ENCODE results near the gene SAA2.
"Not testable (repeated sequence)": the region's sequence is repeated elsewhere in the genome, so short reads cannot be mapped to it uniquely, and the experiment has no call there.

SAA2 gene

DNA sequence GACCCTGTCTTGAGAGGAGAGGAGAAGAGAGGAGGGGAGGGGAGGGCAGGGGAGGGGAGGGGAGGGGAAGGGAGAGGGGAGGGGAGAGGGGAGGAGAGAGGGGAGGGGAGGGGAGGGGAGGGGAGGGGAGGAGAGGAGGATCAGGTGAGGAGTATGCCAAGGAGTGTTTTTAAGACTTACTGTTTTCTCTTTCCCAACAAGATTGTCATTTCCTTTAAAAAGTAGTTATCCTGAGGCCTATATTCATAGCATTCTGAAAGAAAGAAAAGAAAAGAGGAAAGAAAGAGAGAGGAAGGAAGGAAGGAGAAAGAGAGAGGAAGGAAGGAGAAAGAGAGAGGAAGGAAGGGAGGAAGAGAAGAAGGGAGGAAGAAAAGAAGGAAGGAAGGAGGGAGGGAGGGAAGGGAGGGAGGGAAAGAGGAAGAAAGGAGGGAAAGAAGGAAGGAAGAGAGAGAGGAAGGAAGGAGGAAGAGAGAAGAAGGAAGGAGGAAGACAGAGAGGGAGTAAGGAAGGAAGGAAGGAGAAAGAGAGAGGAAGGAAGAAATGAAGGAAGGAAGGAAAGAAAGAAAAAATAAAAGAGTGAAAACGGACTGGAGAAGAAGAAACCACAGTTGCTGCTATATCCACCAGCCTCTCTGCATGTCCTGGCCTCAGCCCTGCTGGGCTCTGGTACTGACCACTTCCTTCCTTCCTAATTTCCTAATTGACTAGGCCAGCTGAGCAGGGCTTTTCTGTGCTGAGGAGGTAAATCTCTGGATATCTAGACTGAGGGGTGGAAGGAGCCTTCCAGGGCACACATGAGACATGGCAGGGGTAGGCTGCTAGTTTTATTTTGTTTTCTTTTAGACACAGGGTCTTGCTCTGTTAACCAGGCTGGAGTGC lies 16.4 kb upstream of the SAA2 start:
- H3K9me3 Mint-ChIP-seq, result no peaks in the 10 kb centered on the region
- H3K4me1 Mint-ChIP-seq (ENCODE audit: low read depth in 2 of 2), result peaks cover 6 to 12% of the 10 kb centered on the region in 2 donors
- H3K27me3 Mint-ChIP-seq, result no peaks in the 10 kb centered on the region
- no peak overlapping the region for H3K4me3 Mint-ChIP-seq
- H3K27ac Mint-ChIP-seq, result peak overlapping the region in 1 of 2 donors; percentile 32
- DNase-seq, result no peak
- ATAC-seq (replicated peaks), result no peak
- no peaks in the 10 kb centered on the region for H3K36me3 Mint-ChIP-seq (ENCODE audit: insufficient read depth)

DNA sequence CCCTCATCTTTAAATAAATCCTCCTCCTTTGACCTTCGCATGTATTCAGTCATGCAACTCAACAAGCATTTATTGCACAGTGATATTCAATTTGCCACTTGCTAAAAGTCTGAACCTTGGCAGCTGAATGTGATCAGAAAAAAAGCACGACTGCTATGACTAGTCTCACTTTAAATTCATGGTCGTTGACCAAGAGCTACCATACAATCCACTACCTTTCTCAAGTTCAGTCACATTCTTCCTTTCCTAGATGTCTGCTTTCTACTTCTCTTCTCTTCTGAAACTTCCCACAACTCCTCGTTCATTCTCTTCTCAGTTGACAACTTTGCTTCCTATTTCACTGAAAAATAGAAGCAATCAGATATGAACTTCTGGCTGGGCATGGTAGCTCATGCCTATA lies 15.6 kb upstream of the SAA2 start:
- Mint-ChIP-seq H3K27me3 (no peaks in the 10 kb centered on the region), H3K36me3 (ENCODE audit: insufficient read depth) (no peaks in the 10 kb centered on the region), H3K4me3 (no peak overlapping the region), H3K27ac (no peak overlapping the region), H3K9me3 (no peaks in the 10 kb centered on the region), H3K4me1 (ENCODE audit: low read depth in 2 of 2) (peaks cover 6 to 12% of the 10 kb centered on the region in 2 donors)
- DNase-seq (no peak), ATAC-seq (replicated peaks) (no peak)

DNA sequence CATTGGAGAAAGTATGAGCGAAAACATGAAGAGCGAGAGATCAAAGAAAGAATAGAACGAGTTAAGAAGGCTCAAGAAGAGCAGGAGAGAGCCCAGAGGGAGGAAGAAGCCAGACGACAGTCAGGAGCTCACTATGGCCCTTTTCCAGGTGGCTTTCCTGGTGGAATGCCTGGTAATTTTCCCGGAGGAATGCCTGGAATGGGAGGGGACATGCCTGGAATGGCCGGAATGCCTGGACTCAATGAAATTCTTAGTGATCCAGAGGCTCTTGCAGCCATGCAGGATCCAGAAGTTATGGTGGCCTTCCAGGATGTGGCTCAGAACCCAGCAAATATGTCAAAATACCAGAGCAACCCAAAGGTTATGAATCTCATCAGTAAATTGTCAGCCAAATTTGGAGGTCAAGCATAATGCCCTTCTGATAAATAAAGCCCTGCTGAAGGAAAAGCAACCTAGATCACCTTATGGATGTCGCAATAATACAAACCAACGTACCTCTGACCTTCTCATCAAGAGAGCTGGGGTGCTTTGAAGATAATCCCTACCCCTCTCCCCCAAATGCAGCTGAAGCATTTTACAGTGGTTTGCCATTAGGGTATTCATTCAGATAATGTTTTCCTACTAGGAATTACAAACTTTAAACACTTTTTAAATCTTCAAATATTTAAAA lies 14.3 kb upstream of the SAA2 start:
- ATAC-seq (replicated peaks); H3K27me3 Mint-ChIP-seq; DNase-seq; H3K27ac Mint-ChIP-seq; H3K36me3 Mint-ChIP-seq (ENCODE audit: insufficient read depth); H3K9me3 Mint-ChIP-seq; H3K4me3 Mint-ChIP-seq: not testable (repeated sequence)
- peaks cover 3 to 12% of the 10 kb centered on the region in 2 donors for H3K4me1 Mint-ChIP-seq (ENCODE audit: low read depth in 2 of 2)

DNA sequence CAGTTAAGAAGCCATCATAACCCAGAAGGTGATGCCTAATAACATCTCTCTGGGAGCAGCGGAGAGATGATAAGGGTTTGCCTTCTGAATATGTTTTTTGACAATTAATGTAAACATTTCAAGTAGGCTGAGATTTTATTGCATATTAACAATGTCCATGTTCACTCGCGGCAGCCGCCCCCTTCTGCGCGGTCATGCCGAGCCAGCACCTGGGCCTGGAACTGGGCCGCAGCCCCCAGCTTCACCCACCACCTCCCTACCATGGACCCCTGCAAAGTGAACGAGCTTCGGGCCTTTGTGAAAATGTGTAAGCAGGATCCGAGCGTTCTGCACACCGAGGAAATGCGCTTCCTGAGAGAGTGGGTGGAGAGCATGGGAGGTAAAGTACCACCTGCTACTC lies 13.3 kb upstream of the SAA2 start:
- Mint-ChIP-seq H3K4me3 (no peak overlapping the region), H3K27me3 (no peaks in the 10 kb centered on the region), H3K27ac (no peak overlapping the region), H3K4me1 (ENCODE audit: low read depth in 2 of 2) (peaks cover 0 to 7% of the 10 kb centered on the region in 2 donors), H3K9me3 (no peaks in the 10 kb centered on the region), H3K36me3 (ENCODE audit: insufficient read depth) (no peaks in the 10 kb centered on the region)
- DNase-seq, result no peak
- ATAC-seq (replicated peaks), result no peak

DNA sequence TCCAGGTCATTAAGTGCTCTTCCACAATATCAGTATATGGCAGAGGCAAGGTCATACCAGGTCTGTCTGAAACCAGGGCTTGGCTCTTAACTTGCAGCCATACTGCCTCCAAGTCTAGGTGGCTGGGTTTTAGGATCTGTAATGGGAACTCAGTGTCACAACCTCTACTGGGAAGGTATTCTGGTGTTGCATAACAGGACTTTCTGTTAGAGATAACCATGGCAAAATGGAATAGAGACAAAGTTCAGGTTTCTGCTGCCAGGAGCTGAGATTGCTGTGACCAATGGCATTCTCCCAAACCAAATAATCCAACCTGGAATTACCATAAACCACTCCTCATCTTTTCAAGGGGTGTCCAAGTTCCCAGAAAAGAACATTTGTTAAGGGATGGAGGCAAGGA lies 10.8 kb upstream of the SAA2 start:
- Mint-ChIP-seq H3K4me1 (ENCODE audit: low read depth in 2 of 2) (no peaks in the 10 kb centered on the region), H3K4me3 (no peak overlapping the region), H3K27ac (no peak overlapping the region), H3K9me3 (no peaks in the 10 kb centered on the region), H3K36me3 (ENCODE audit: insufficient read depth) (no peaks in the 10 kb centered on the region), H3K27me3 (no peaks in the 10 kb centered on the region)
- no peak for ATAC-seq (replicated peaks)
- no peak for DNase-seq

DNA sequence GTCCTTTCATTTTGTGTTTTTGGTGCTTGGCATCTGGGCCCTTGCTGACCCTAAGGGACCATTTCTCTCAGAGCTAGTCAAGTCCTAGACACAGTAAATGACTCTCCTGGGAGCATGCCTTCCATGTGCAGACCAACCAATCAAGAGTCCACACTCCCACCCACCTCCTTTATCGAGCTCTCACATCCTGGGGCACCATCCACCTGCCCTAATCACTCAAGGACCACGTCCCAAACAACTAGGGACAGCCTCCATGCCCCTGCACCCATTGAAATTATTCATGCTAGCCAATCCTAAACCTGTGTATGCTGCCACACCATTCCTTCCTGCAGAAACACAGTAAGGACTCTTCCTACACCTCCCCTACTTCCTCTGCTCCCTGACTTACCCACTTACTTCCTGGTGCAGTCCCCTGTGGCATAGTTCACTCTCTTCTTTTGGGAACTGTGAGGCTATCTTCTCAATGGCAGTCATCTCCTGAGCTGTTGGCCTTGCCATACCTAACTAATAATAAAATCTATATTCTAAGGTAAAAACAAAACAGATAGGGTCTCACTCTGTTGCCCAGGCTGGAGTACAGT lies 6.4 kb upstream of the SAA2 start:
- no peaks in the 10 kb centered on the region for H3K36me3 Mint-ChIP-seq (ENCODE audit: insufficient read depth)
- H3K27ac Mint-ChIP-seq, result no peak overlapping the region
- H3K4me3 Mint-ChIP-seq, result no peak overlapping the region
- no peak for ATAC-seq (replicated peaks)
- no peak for DNase-seq
- H3K27me3 Mint-ChIP-seq, result peaks cover 0 to 9% of the 10 kb centered on the region in 2 donors
- no peaks in the 10 kb centered on the region for H3K4me1 Mint-ChIP-seq (ENCODE audit: low read depth in 2 of 2)
- no peaks in the 10 kb centered on the region for H3K9me3 Mint-ChIP-seq

DNA sequence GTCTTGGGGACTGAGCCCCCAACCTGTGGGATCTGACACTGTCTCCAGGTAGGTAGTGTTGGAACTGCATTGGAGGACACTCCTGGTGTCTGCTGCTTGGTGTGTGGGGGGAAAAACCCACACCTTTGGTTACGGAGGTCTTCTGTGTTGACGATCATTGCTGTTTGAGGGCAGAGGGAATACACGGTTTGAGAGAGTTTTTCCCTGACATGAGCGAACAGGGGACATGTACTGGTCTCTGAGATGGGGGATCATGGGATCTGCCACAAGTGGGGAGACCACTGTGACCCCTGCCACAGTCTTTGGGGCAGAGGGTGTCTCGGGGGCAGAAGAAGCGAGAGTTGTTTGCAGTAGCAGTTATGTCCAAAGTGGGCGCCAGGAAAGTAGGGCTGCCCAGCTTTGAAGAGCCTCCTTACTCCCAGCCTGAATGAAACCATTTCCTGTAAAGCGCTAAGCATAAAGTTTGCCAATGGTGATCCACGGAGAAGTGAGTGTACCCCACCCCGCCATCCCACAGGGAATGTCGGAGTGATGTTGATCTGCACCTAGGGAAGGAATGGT lies 5.4 kb upstream of the SAA2 start:
- DNase-seq (no peak), ATAC-seq (replicated peaks) (no peak)
- Mint-ChIP-seq H3K27me3 (peaks cover 0 to 9% of the 10 kb centered on the region in 2 donors), H3K4me1 (ENCODE audit: low read depth in 2 of 2) (no peaks in the 10 kb centered on the region), H3K27ac (no peak overlapping the region), H3K4me3 (no peak overlapping the region), H3K9me3 (no peaks in the 10 kb centered on the region), H3K36me3 (ENCODE audit: insufficient read depth) (no peaks in the 10 kb centered on the region)

DNA sequence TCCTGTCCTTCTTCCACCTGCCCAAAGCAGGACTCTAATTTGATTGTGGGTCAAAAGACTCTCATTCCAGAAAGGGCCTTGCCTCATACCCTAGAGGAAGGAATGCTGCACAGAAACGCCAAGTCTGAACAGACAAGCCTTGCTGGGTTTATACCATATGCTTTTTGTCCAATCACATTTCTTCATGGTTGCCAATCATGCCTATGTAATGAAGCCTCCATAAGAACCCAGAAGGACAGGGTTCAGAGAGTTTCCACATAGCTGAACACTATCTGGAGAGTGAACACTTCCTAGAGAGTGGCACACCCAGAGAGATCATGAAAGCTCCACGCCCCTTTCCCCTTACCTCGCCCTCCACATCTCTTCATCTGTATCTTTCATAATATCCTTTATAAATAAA lies 4.8 kb upstream of the SAA2 start:
- Mint-ChIP-seq H3K27ac (no peak overlapping the region), H3K36me3 (ENCODE audit: insufficient read depth) (no peaks in the 10 kb centered on the region), H3K4me3 (no peak overlapping the region), H3K4me1 (ENCODE audit: low read depth in 2 of 2) (no peaks in the 10 kb centered on the region), H3K9me3 (no peaks in the 10 kb centered on the region), H3K27me3 (peaks cover 0 to 9% of the 10 kb centered on the region in 2 donors)
- no peak for DNase-seq
- no peak for ATAC-seq (replicated peaks)

DNA sequence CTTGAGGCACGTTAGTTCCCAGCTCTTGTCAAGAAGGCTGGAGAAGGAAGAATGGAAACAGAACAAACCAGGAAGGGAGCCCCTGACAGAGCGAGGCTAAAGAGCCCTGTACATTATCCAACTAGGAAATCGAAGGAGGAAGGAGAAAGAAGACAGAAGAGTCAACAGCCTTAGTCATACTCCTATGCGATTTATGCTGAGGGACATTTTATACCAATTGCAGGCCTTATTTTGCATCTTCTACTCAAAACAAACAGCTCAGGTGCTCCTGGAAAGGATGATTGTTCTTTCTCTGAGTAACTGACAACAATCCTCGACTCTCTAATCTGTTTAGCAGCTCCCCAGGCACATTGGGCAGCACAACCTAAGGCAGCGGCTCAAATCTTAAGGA lies 1.3 kb downstream of the SAA2 start:
- Mint-ChIP-seq H3K4me3 (peak overlapping the region; percentile 86 to 91), H3K27ac (peak overlapping the region; percentile 95 to 96), H3K4me1 (ENCODE audit: low read depth in 2 of 2) (peaks cover 12 to 18% of the 10 kb centered on the region in 2 donors)
- not testable (repeated sequence) for DNase-seq; H3K27me3 Mint-ChIP-seq; H3K9me3 Mint-ChIP-seq; H3K36me3 Mint-ChIP-seq (ENCODE audit: insufficient read depth); ATAC-seq (replicated peaks)

DNA sequence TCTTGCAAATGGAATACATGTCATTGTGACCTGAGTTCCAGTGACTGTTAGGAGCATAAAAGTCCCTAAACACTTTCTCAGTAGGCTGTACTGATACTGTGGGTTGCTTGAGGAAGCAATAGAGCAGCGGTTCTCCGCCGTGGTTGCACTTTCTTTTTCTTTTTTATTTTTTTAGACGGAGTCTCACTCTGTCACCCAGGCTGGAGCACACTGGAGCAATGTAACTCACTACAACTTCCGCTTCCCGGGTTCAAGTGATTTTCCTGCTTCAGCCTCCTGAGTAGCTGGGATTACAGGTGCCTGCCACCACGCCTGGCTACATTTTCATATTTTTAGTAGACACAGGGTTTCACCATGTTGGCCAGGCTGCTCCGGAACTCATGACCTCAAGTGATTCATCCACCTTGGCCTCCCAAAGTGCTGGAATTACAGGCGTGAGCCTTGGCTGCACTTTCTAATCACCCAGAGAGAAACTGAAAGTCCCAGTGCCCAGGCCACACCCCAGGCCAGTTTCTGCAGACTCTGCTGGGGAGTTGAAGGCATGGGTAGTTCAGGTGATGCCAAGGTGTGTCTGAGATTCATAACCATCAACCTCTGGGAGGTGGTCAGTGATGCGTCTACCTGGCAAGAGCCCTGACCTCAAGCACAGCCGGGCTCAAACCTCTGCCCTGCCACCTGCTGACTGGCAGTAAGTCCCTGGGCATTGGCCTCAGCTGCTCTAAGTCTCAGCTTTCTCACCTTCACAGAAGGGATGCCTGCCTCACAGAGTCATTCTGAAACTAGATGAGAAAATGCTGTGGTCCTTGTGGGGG lies 1.9 kb downstream of the SAA2 start:
- H3K4me3 Mint-ChIP-seq, result peak overlapping the region; percentile 86 to 91
- peak overlapping the region; percentile 95 to 96 for H3K27ac Mint-ChIP-seq
- H3K36me3 Mint-ChIP-seq (ENCODE audit: insufficient read depth); H3K9me3 Mint-ChIP-seq; H3K27me3 Mint-ChIP-seq: not testable (repeated sequence)
- peak in 2 of 3 experiments; percentile 10 to 17 for DNase-seq
- H3K4me1 Mint-ChIP-seq (ENCODE audit: low read depth in 2 of 2), result peaks cover 12 to 18% of the 10 kb centered on the region in 2 donors
- peak; percentile 83 for ATAC-seq (replicated peaks)

DNA sequence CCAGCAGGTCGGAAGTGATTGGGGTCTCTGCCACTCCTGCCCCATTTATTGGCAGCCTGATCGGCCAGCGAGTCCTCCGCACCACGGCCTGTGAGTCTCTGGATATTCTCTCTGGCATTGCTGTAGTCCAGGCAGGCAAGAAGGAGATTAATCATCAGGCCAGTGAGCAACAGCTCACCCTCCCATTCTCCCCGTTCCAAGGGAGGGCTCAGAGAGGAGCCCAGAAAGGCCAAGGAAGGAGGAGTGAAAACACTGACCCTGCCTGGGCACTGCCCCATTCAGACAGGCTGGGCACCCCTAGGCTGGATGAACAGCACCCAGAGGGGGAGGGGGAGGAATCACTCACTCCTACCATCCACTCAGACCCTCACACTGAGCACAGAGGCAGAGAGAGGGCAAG lies 3.1 kb downstream of the SAA2 start:
- DNase-seq (no peak), ATAC-seq (replicated peaks) (no peak)
- H3K27ac Mint-ChIP-seq, result peak overlapping the region; percentile 95 to 96
- H3K9me3 Mint-ChIP-seq, result no peaks in the 10 kb centered on the region
- H3K4me3 Mint-ChIP-seq, result no peak overlapping the region
- H3K4me1 Mint-ChIP-seq (ENCODE audit: low read depth in 2 of 2), result peaks cover 12 to 18% of the 10 kb centered on the region in 2 donors
- peaks cover 6% of the 10 kb centered on the region for H3K36me3 Mint-ChIP-seq (ENCODE audit: insufficient read depth)
- peaks cover 6 to 8% of the 10 kb centered on the region in 2 donors for H3K27me3 Mint-ChIP-seq

DNA sequence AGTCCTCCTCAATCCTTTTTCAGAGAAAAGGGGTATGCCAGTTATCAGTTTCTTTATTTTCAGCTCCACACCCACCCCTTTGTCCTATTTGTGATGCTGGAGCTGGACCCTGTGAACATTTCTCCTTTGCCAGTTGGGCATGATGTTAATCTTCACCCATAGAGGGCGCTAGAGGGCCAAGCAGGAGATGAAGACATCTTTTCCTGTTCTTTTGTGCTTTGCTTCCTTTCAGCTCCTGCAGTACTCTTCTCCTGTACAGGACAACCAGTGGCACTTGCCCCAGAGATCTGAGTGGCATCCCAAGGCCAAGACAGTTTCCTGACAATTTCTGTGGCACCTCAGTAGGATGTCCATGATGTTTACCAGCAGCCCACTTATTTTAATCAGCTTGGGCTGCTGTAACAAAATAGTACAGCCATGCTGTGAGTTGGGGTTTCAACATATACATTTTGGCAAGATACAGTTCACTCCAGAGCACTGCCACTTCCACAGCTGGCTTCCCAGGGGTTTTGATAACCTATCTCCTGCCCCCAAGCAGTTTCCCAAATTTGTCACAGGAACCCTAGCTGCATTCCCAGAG lies 4.6 kb downstream of the SAA2 start:
- Mint-ChIP-seq H3K9me3 (no peaks in the 10 kb centered on the region), H3K4me1 (ENCODE audit: low read depth in 2 of 2) (peaks cover 12 to 18% of the 10 kb centered on the region in 2 donors), H3K27ac (peak overlapping the region; percentile 84 to 96), H3K27me3 (peaks cover 19 to 24% of the 10 kb centered on the region in 2 donors), H3K4me3 (no peak overlapping the region), H3K36me3 (ENCODE audit: insufficient read depth) (peaks cover 6% of the 10 kb centered on the region)
- ATAC-seq (replicated peaks) (peak; percentile 56), DNase-seq (peak; percentile 69 to 74 (median 73))
